NT2/D1 (cell line): Measurements from ENCODE around the gene GIPC2.

Source experiments
- SUZ12 ChIP-seq: IDR thresholded peaks from 2 replicates; pipeline ENCODE4 v1.6.1; 2011; ENCODE audit not compliant: insufficient read length, insufficient read depth; ENCODE audit errors: extremely low read depth
- ZNF274 ChIP-seq: IDR thresholded peaks from 2 replicates; pipeline ENCODE4 v1.6.1; 2011; ENCODE audit warnings: mild to moderate bottlenecking, low read depth, low read length

DNA sequence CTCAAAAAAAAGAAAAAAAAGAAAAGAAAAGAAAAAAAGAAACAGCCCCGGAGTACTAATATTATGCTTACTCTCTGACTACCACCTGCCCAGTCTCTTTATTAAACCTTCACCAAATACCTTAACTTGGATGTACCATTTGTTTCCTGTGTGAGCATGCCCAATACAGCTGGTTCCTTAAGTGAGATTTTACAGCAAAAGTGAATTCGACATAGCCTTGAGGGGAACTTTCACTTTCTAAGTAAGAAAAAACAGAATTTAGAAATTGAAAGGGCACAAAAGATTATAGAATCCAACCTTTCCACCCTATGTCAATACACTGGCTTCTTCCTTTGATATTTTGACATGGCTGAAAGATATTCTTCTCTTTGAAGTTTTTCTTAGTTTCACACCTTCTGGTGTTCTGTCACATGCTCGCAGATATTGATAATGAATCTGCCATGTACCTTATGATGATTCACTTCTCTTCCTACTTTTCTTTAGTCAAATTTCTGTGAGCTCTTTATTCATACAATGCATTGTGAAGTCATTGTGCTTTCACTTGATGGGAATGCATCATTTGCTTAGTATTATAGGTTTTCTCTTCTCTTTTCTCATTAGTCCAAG, 5.2 kb upstream of the GIPC2 start:
- TF ChIP-seq ZNF274 = no peak
- no peak for TF ChIP-seq SUZ12
